GM12878 (cell line): Measurements from ENCODE around the gene TNFAIP1. TPM values are rescaled to one million over a fixed set of nuclear protein-coding genes. Genes with fewer than 3 reads are reported as not detected.

Experiments
- BACH1 ChIP-seq: fragments of 450-650 bp; IDR thresholded peaks from 2 replicates; pipeline ENCODE4 v1.6.1; 2017; ENCODE audit warnings: mild to moderate bottlenecking, borderline replicate concordance
- BHLHE40 ChIP-seq, 2 experiments: fragments of 450-650 bp in 1 of 2; IDR thresholded peaks; 2 replicates each; pipeline ENCODE4 v1.6.1; 2011 to 2017; ENCODE audit warnings: low read depth in 2 of 2, borderline replicate concordance in 1 of 2, improper control_type of control experiment in 1 of 2, low read length in 1 of 2, mild to moderate bottlenecking in 1 of 2
- CREM ChIP-seq: IDR thresholded peaks from 2 replicates; pipeline ENCODE4 v1.6.1; 2014; ENCODE audit warnings: antibody characterized with exemption, low read depth
- CTCF ChIP-seq, 3 experiments: IDR thresholded peaks in 2 of 3; conservative IDR thresholded peaks in 1 of 3; 2 replicates each; pipeline ENCODE4 v1.5.1; 2011; ENCODE audit warnings: low read depth in 3 of 3, low read length in 3 of 3, mild to moderate bottlenecking in 3 of 3, control low read depth in 2 of 3, moderate library complexity in 2 of 3, inconsistent platforms in 1 of 3, mixed read lengths in 1 of 3; ENCODE audit not compliant: control insufficient read depth in 2 of 3, insufficient read depth in 1 of 3; ENCODE audit errors: extremely low read depth in 1 of 3
- E2F4 ChIP-seq: IDR thresholded peaks from 2 replicates; pipeline ENCODE4 v1.6.1; 2012; ENCODE audit warnings: low read depth, low read length, improper control_type of control experiment
- ELK1 ChIP-seq: IDR thresholded peaks from 2 replicates; pipeline ENCODE4 v1.6.1; 2012; ENCODE audit warnings: low read depth, low read length, improper control_type of control experiment
- FOS ChIP-seq: IDR thresholded peaks from 3 replicates; pipeline ENCODE4 v1.6.1; 2011; ENCODE audit warnings: borderline replicate concordance; ENCODE audit not compliant: insufficient read length; ENCODE audit errors: extremely low read depth
- IRF3 ChIP-seq: fragments of 450-650 bp; IDR thresholded peaks from 2 replicates; pipeline ENCODE4 v1.6.1; 2014; ENCODE audit warnings: mild to moderate bottlenecking
- MYC ChIP-seq: IDR thresholded peaks from 2 replicates; pipeline ENCODE4 v1.6.1; 2011; ENCODE audit warnings: mild to moderate bottlenecking, low read length, moderate library complexity, inconsistent platforms; ENCODE audit not compliant: insufficient read depth, insufficient replicate concordance, insufficient read length, severe bottlenecking
- NFYA ChIP-seq: IDR thresholded peaks from 2 replicates; pipeline ENCODE4 v1.6.1; 2011; ENCODE audit warnings: low read depth, mild to moderate bottlenecking, low read length, improper control_type of control experiment, borderline replicate concordance
- NKRF ChIP-seq: fragments of 450-650 bp; conservative IDR thresholded peaks from 2 replicates; pipeline ENCODE4 v1.6.1; 2017; ENCODE audit warnings: mild to moderate bottlenecking, moderate library complexity
- POLR2AphosphoS2 ChIP-seq: IDR thresholded peaks from 2 replicates; pipeline ENCODE4 v1.6.1; 2011; ENCODE audit warnings: low read depth, mild to moderate bottlenecking, low read length, improper control_type of control experiment, moderate library complexity
- SP1 ChIP-seq: IDR thresholded peaks from one replicate; pipeline ENCODE4 v1.6.1; 2011; ENCODE audit warnings: low read depth, low read length
- TCF12 ChIP-seq: IDR thresholded peaks from 2 replicates; pipeline ENCODE4 v1.6.1; 2011; ENCODE audit warnings: low read depth, mild to moderate bottlenecking, low read length
- ZBTB40 ChIP-seq: fragments of 450-650 bp; IDR thresholded peaks from 2 replicates; pipeline ENCODE4 v1.6.1; 2016; ENCODE audit warnings: mild to moderate bottlenecking, moderate library complexity, borderline replicate concordance
- polyA plus RNA-seq, 11 experiments: library from polyadenylated mRNA; depleted of rRNA in 4 of 11; unstranded in 6 of 11; stranded (reverse) in 5 of 11; fragments of >200 nt; fragmentation: Nextera tagmentation in 4 of 11; fragmentation: Illumina TruSeq in 1 of 11; extraction: Ambion mirVana in 4 of 11; extraction: Trizol in 1 of 11; gene quantifications; 1 replicate in 1 of 11; 2 replicates in 10 of 11; pipeline versions ENCODE4 v1.2.1 to v1.2.3, GENCODE V29; 2011 to 2016; ENCODE audit warnings: inconsistent platforms in 2 of 11, missing spikeins in 2 of 11, low read depth in 1 of 11
- total RNA-seq, 4 experiments: library from RNA; depleted of rRNA in 3 of 4; stranded (reverse); fragments of >200 nt in 3 of 4; fragmentation: Illumina TruSeq in 1 of 4; extraction: Trizol in 1 of 4; gene quantifications; 2 replicates each; pipeline versions ENCODE4 v1.2.1 to v1.2.3, GENCODE V29; 2013 to 2021

TNFAIP1 gene
- total and polyA plus RNA-seq, 10 of the 15 experiments (the other 5 are each of a cell fraction or from before 2014, with no cell fraction given): 1.8 to 16.9 (median 11.7) TPM

GRCh38 chr17:28318759-28319597 is 16.6 kb upstream of the TNFAIP1 start, which contains the start of gene TMEM97 (continued):
- TF ChIP-seq ELK1 (no peak), NFYA (peak; percentile 47), IRF3 (peak; percentile 73; the same call in 1 of the 2 replicates), NKRF (peak; percentile 72), BACH1 (peak; percentile 89; the same call in 1 of the 2 replicates), TCF12 (no peak), CREM (peak; percentile 85), E2F4 (peak; percentile 75), POLR2AphosphoS2 (0 out of 2 replicates have a peak, but pooled peaks have one; percentile 42), BHLHE40 (IDR thresholded peaks at IDR 0.05; ENCODE audit: borderline replicate concordance in 1 of 2, low read depth in 2 of 2, low read length in 1 of 2) (peak; percentile 30 to 68; a peak in 1 of 4 replicates), FOS (peak; percentile 47), CTCF (IDR thresholded peaks at IDR 0.05 in 2 of 3, conservative IDR thresholded peaks at IDR 0.05 in 1 of 3; ENCODE audit: control insufficient read depth in 2 of 3, extremely low read depth in 1 of 3, insufficient read depth in 1 of 3, low read depth in 3 of 3, low read length in 3 of 3) (0 out of 6 replicates have a peak, but pooled peaks of 2 of the 3 experiments have one; percentile 3 to 9), MYC (peak; percentile 20), SP1 (peak; percentile 96), ZBTB40 (no peak)
